ENCODE results near the gene FBXO5. TPM values are rescaled to one million over a fixed set of nuclear protein-coding genes. Genes with fewer than 3 reads are reported as not detected.

Gene FBXO5
- total and polyA plus RNA-seq, 9 of the 15 experiments (the other 6 are each of a cell fraction or from before 2014, with no cell fraction given), result 17.8 to 89.3 (median 62.9) TPM

DNA sequence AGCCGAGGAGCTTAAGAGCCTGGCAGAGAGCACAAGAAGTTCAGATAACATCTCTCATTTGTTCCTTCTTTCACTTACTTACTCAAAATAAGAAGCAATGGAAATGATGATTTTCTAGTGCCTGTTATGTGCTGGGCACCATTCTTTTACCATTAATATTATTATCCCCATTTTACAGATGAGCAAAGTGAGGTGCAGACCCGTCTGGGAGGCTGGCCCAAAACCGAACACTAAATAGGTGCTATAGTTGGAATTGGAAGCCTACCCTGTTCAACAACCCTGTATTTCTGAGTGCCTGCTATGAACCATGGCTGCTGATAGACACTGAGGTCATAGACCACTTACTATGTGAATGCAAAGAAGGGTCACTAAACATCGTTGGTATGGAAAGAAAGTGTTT lies 44.6 kb upstream of the FBXO5 start:
- WGBS (ENCODE audit: insufficient coverage, low coverage, missing lambda C conversion rate), result 3% methylated on average over 4 of the region's 4 CpGs
- Histone ChIP-seq H3K36me3 (ENCODE audit: control insufficient read depth, insufficient read depth, low read length) (no peaks in the 10 kb centered on the region), H3K9me3 (replicated peaks; ENCODE audit: control insufficient read depth, insufficient read depth, low read depth, low read length) (no peaks in the 10 kb centered on the region), H3K79me2 (ENCODE audit: control insufficient read depth, insufficient read depth, low read length) (no peaks in the 10 kb centered on the region), H4K20me1 (replicated peaks; ENCODE audit: control insufficient read depth, insufficient read depth, low read length) (no peaks in the 10 kb centered on the region), H3K4me3 (no peak overlapping the region), H3K4me2 (ENCODE audit: insufficient read depth, low read length) (no peak overlapping the region; the same call in 1 of the 2 replicates), H3K9me1 (ENCODE audit: control insufficient read depth, insufficient read depth, low read length) (no peaks in the 10 kb centered on the region), H3K27me3 (ENCODE audit: control insufficient read depth in 2 of 2, insufficient read depth in 2 of 2, low read length in 2 of 2) (no peaks in the 10 kb centered on the region; a peak in 1 of 5 replicates), H2AFZ (ENCODE audit: low read depth, low read length) (no peak overlapping the region), H3K4me1 (replicated peaks in 1 of 2; ENCODE audit: control insufficient read depth in 2 of 2, insufficient read depth in 2 of 2, low read length in 2 of 2) (no peaks in the 10 kb centered on the region), H3K9ac (ENCODE audit: insufficient read depth in 1 of 2, low read depth in 2 of 2, low read length in 2 of 2) (no peak overlapping the region), H3K27ac (ENCODE audit: extremely low read depth, low read depth, low read length) (no peak overlapping the region)
- in situ Hi-C loops (cut with MboI), result no loop called here
- no peak for DNase-seq (ENCODE audit: extremely low read depth in 1 of 4, low spot score in 3 of 4)
- TF ChIP-seq, protein P1, sequence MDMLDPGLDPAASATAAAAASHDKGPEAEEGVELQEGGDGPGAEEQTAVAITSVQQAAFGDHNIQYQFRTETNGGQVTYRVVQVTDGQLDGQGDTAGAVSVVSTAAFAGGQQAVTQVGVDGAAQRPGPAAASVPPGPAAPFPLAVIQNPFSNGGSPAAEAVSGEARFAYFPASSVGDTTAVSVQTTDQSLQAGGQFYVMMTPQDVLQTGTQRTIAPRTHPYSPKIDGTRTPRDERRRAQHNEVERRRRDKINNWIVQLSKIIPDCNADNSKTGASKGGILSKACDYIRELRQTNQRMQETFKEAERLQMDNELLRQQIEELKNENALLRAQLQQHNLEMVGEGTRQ (CRISPR knock-in tag; IDR thresholded peaks at IDR 0.05), result no peak
- peak; percentile 69 for TF ChIP-seq RBM25 (IDR thresholded peaks at IDR 0.05; ENCODE audit: low read depth, low read length, severe bottlenecking)
- no peak for TF ChIP-seq DMBX1 (CRISPR knock-in tag; IDR thresholded peaks at IDR 0.05; ENCODE audit: borderline replicate concordance)
- TF ChIP-seq, protein P2, sequence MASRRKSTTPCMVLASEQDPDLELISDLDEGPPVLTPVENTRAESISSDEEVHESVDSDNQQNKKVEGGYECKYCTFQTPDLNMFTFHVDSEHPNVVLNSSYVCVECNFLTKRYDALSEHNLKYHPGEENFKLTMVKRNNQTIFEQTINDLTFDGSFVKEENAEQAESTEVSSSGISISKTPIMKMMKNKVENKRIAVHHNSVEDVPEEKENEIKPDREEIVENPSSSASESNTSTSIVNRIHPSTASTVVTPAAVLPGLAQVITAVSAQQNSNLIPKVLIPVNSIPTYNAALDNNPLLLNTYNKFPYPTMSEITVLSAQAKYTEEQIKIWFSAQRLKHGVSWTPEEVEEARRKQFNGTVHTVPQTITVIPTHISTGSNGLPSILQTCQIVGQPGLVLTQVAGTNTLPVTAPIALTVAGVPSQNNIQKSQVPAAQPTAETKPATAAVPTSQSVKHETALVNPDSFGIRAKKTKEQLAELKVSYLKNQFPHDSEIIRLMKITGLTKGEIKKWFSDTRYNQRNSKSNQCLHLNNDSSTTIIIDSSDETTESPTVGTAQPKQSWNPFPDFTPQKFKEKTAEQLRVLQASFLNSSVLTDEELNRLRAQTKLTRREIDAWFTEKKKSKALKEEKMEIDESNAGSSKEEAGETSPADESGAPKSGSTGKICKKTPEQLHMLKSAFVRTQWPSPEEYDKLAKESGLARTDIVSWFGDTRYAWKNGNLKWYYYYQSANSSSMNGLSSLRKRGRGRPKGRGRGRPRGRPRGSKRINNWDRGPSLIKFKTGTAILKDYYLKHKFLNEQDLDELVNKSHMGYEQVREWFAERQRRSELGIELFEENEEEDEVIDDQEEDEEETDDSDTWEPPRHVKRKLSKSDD (conservative IDR thresholded peaks at IDR 0.05; ENCODE audit: low read length), result no peak
- 0 out of 4 replicates have a peak, but pooled peaks of 1 of the 2 experiments have one; percentile 12 for TF ChIP-seq KDM1A (IDR thresholded peaks at IDR 0.05)
- no TSS peak for BruUV-seq (replicated peaks)
- intact Hi-C loops (cut with micrococcal nuclease), result loop anchor here (5.0 to 10.0 kb wide), 2 partner anchors 475 to 1347 kb away; no protein-coding TSS in a partner anchor
- no peak for ATAC-seq
- no peak for FAIRE-seq
- CTCF ChIA-PET (ENCODE audit: low intra/inter-chr PET ratio), result no interaction called here
- POLR2A ChIA-PET, result no interaction called here
